HG03354 (cell line): ENCODE results near the gene CST1.
"Not testable (repeated sequence)": the region's sequence is repeated elsewhere in the genome, so short reads cannot be mapped to it uniquely, and the experiment has no call there.

Source experiments
- ATAC-seq: cut with Tn5 transposase; IDR thresholded peaks from one replicate; pipeline ENCODE4 v1.9.1; 2021; ENCODE audit warnings: mild to moderate bottlenecking; ENCODE audit not compliant: unreplicated experiment, poor library complexity, severe bottlenecking

Gene CST1

GRCh38 chr20:23722851-23723250 is 27.9 kb downstream of the CST1 start:
- ATAC-seq, result not testable (repeated sequence)

GRCh38 chr20:23721962-23722361 is 28.8 kb downstream of the CST1 start:
- no peak for ATAC-seq

GRCh38 chr20:23719351-23719750 is 31.4 kb downstream of the CST1 start:
- not testable (repeated sequence) for ATAC-seq

- not testable (repeated sequence) for ATAC-seq
Measured at GRCh38 chr20:23711778-23712177, 39.0 kb downstream of the CST1 start.

GRCh38 chr20:23710771-23711170 is 40.0 kb downstream of the CST1 start:
- ATAC-seq, result no peak

GRCh38 chr20:23705895-23706294 is 44.8 kb downstream of the CST1 start:
- ATAC-seq, result no peak

GRCh38 chr20:23702021-23702420 is 48.7 kb downstream of the CST1 start:
- no peak for ATAC-seq

GRCh38 chr20:23700931-23701330 is 49.8 kb downstream of the CST1 start:
- ATAC-seq, result no peak

GRCh38 chr20:23697947-23698346 is 52.8 kb downstream of the CST1 start:
- no peak for ATAC-seq
